K562 (cell line): ENCODE data around the gene BLOC1S4. TPM values are rescaled to one million over a fixed set of nuclear protein-coding genes. Genes with fewer than 3 reads are reported as not detected.

Experiments
- ATF7 ChIP-seq: fragments of 450-650 bp; IDR thresholded peaks from 2 replicates; pipeline ENCODE4 v1.7.1; 2014; ENCODE audit warnings: mild to moderate bottlenecking, moderate library complexity
- ESRRA ChIP-seq: fragments of 450-650 bp; IDR thresholded peaks from 2 replicates; pipeline ENCODE4 v1.6.1; 2014; ENCODE audit warnings: low read depth, mild to moderate bottlenecking, moderate library complexity, borderline replicate concordance
- GABPB1 ChIP-seq: sonication (generic); formaldehyde crosslinking; IDR thresholded peaks from 2 replicates; pipeline ENCODE4 v1.8.0; 2022; ENCODE audit warnings: mild to moderate bottlenecking, missing genetic modification reagents
- JUN ChIP-seq, 2 experiments: sonication (generic) in 1 of 2; formaldehyde crosslinking in 1 of 2; IDR thresholded peaks; 2 replicates each; pipeline versions ENCODE4 v1.6.1 to v1.8.0; 2012 to 2022; ENCODE audit warnings: borderline replicate concordance in 2 of 2, mild to moderate bottlenecking in 2 of 2, improper control_type of control experiment in 1 of 2, low read depth in 1 of 2, low read length in 1 of 2, missing genetic modification reagents in 1 of 2
- LEF1 ChIP-seq: fragments of 450-650 bp; IDR thresholded peaks from 2 replicates; pipeline ENCODE4 v1.6.1; 2016; ENCODE audit warnings: mild to moderate bottlenecking
- SMARCE1 ChIP-seq: fragments of 450-650 bp; IDR thresholded peaks from 2 replicates; pipeline ENCODE4 v1.7.1; 2016; ENCODE audit warnings: mild to moderate bottlenecking
- SRSF3 ChIP-seq: fragments of 200-400 bp; formaldehyde crosslinking; IDR thresholded peaks from 2 replicates; pipeline ENCODE4 v1.6.1; 2016; ENCODE audit warnings: mild to moderate bottlenecking, low read length, moderate library complexity; ENCODE audit not compliant: insufficient read depth
- TEAD1 ChIP-seq, 2 experiments: fragments of 450-650 bp in 1 of 2; sonication (generic) in 1 of 2; formaldehyde crosslinking; IDR thresholded peaks; 2 replicates each; pipeline versions ENCODE4 v1.4.0 to v1.8.0; 2020 to 2022; ENCODE audit warnings: mild to moderate bottlenecking in 2 of 2, missing genetic modification reagents in 1 of 2
- TFAP4 ChIP-seq: sonication (generic); formaldehyde crosslinking; IDR thresholded peaks from 2 replicates; pipeline ENCODE4 v1.8.0; 2022; ENCODE audit warnings: missing genetic modification reagents, mild to moderate bottlenecking, moderate library complexity, borderline replicate concordance
- ZEB2 ChIP-seq: fragments of 450-650 bp; IDR thresholded peaks from 2 replicates; pipeline ENCODE4 v1.6.1; 2016
- ZNF311 ChIP-seq: fragments of 250-450 bp; sonication (Bioruptor Pico); IDR thresholded peaks from 2 replicates; pipeline ENCODE4 v1.4.0; 2020; ENCODE audit warnings: mild to moderate bottlenecking, moderate library complexity
- polyA plus RNA-seq, 8 experiments: library from polyadenylated mRNA; depleted of rRNA in 4 of 8; stranded (reverse) in 5 of 8; unstranded in 3 of 8; fragments of >200 nt; fragmentation: Nextera tagmentation in 2 of 8; fragmentation: Illumina TruSeq in 1 of 8; extraction: Ambion mirVana in 2 of 8; extraction: Trizol in 1 of 8; gene quantifications; 2 replicates each; pipeline versions ENCODE4 v1.2.1 to v1.2.3, GENCODE V29; 2011 to 2014; ENCODE audit warnings: inconsistent platforms in 1 of 8, missing spikeins in 1 of 8
- total RNA-seq, 7 experiments: library from RNA; depleted of rRNA in 6 of 7; stranded (reverse); fragments of >200 nt in 6 of 7; fragmentation: Illumina TruSeq in 2 of 7; extraction: Trizol in 2 of 7; gene quantifications; 2 replicates each; pipeline versions ENCODE4 v1.2.1 to v1.2.3, GENCODE V29; 2011 to 2021; ENCODE audit warnings: low replicate concordance in 1 of 7
- TF ChIP-seq, protein P1 (sequence below), 2 experiments: fragments of 450-650 bp; formaldehyde crosslinking in 1 of 2; IDR thresholded peaks; 2 replicates each; pipeline versions ENCODE4 v1.4.0 to v1.6.1; 2014 to 2020; ENCODE audit warnings: mild to moderate bottlenecking in 2 of 2, borderline replicate concordance in 1 of 2, low read depth in 1 of 2

Gene BLOC1S4
- total and polyA plus RNA-seq, 9 of the 15 experiments (the other 6 are each of a cell fraction or from before 2014, with no cell fraction given): 3.1 to 31.6 (median 11.2) TPM

- TF ChIP-seq, protein P1, sequence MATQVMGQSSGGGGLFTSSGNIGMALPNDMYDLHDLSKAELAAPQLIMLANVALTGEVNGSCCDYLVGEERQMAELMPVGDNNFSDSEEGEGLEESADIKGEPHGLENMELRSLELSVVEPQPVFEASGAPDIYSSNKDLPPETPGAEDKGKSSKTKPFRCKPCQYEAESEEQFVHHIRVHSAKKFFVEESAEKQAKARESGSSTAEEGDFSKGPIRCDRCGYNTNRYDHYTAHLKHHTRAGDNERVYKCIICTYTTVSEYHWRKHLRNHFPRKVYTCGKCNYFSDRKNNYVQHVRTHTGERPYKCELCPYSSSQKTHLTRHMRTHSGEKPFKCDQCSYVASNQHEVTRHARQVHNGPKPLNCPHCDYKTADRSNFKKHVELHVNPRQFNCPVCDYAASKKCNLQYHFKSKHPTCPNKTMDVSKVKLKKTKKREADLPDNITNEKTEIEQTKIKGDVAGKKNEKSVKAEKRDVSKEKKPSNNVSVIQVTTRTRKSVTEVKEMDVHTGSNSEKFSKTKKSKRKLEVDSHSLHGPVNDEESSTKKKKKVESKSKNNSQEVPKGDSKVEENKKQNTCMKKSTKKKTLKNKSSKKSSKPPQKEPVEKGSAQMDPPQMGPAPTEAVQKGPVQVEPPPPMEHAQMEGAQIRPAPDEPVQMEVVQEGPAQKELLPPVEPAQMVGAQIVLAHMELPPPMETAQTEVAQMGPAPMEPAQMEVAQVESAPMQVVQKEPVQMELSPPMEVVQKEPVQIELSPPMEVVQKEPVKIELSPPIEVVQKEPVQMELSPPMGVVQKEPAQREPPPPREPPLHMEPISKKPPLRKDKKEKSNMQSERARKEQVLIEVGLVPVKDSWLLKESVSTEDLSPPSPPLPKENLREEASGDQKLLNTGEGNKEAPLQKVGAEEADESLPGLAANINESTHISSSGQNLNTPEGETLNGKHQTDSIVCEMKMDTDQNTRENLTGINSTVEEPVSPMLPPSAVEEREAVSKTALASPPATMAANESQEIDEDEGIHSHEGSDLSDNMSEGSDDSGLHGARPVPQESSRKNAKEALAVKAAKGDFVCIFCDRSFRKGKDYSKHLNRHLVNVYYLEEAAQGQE (IDR thresholded peaks at IDR 0.05; ENCODE audit: borderline replicate concordance): peak; percentile 98
- TF ChIP-seq, protein P1 (CRISPR knock-in tag; IDR thresholded peaks at IDR 0.05; ENCODE audit: low read depth): no peak
- TF ChIP-seq LEF1: peak; percentile 54
- TF ChIP-seq TFAP4: peak; percentile 52; the same call in 1 of the 2 replicates
- peak; percentile 76 for TF ChIP-seq SMARCE1
- TF ChIP-seq JUN (IDR thresholded peaks at IDR 0.05; ENCODE audit: borderline replicate concordance, low read depth, low read length): peak; percentile 82; the same call in 1 of the 2 replicates
- peak; percentile 90; the same call in 1 of the 2 replicates for TF ChIP-seq JUN (CRISPR knock-in tag; IDR thresholded peaks at IDR 0.05; ENCODE audit: borderline replicate concordance)
- no peak for TF ChIP-seq SRSF3
- TF ChIP-seq ATF7: peak; percentile 74
- 0 out of 2 replicates have a peak, but pooled peaks have one; percentile 5 for TF ChIP-seq ESRRA
- TF ChIP-seq GABPB1 (CRISPR knock-in tag): peak; percentile 53; the same call in 1 of the 2 replicates
- TF ChIP-seq ZEB2: no peak
- peak; percentile 66 for TF ChIP-seq ZNF311 (CRISPR knock-in tag)
- TF ChIP-seq TEAD1 (CRISPR knock-in tag; IDR thresholded peaks at IDR 0.05): peak in 1 of 2 experiments; percentile 83; a peak in 2 of 4 replicates
Observed at GRCh38 chr4:6688879-6689505, 27.0 kb upstream of the BLOC1S4 start (continued).
